Measurements from ENCODE around the gene DNAJC10. TPM values are rescaled to one million over a fixed set of nuclear protein-coding genes. Genes with fewer than 3 reads are reported as not detected.

Gene DNAJC10
- total RNA-seq, 1 donor from 2014 or later: 141 TPM

GRCh38 chr2:182724656-182725055, 8.6 kb downstream of the DNAJC10 start:
- Mint-ChIP-seq H3K9me3 (no peaks in the 10 kb centered on the region), H3K27ac (no peak overlapping the region), H3K36me3 (peaks cover 20% of the 10 kb centered on the region)

GRCh38 chr2:182726473-182726872, 10.4 kb downstream of the DNAJC10 start:
- no peak overlapping the region for H3K27ac Mint-ChIP-seq
- no peaks in the 10 kb centered on the region for H3K27me3 Mint-ChIP-seq (ENCODE audit: low read depth)
- no peak for TF ChIP-seq CTCF (IDR thresholded peaks at IDR 0.05; ENCODE audit: unreplicated experiment)
- H3K36me3 Mint-ChIP-seq: peaks cover 31% of the 10 kb centered on the region
- no peak overlapping the region for H3K4me3 Mint-ChIP-seq
- no peaks in the 10 kb centered on the region for H3K9me3 Mint-ChIP-seq
- H3K4me1 Mint-ChIP-seq: peaks cover 7% of the 10 kb centered on the region
- DNase-seq (ENCODE audit: low spot score in 2 of 2, unreplicated experiment in 2 of 2): no peak

More at GRCh38 chr2:182724656-182725055, 8.6 kb downstream of the DNAJC10 start:
- H3K4me1 Mint-ChIP-seq: peaks cover 7% of the 10 kb centered on the region
- no peaks in the 10 kb centered on the region for H3K27me3 Mint-ChIP-seq (ENCODE audit: low read depth)
- no peak for TF ChIP-seq CTCF (IDR thresholded peaks at IDR 0.05; ENCODE audit: unreplicated experiment)
- no peak for DNase-seq (ENCODE audit: low spot score in 2 of 2, unreplicated experiment in 2 of 2)
- H3K4me3 Mint-ChIP-seq: no peak overlapping the region

GRCh38 chr2:182728014-182728413, 12.0 kb downstream of the DNAJC10 start:
- DNase-seq (ENCODE audit: low spot score in 2 of 2, unreplicated experiment in 2 of 2): no peak
- Mint-ChIP-seq H3K4me3 (no peak overlapping the region), H3K9me3 (no peaks in the 10 kb centered on the region), H3K36me3 (peaks cover 44% of the 10 kb centered on the region), H3K27ac (no peak overlapping the region), H3K27me3 (ENCODE audit: low read depth) (no peaks in the 10 kb centered on the region), H3K4me1 (peaks cover 7% of the 10 kb centered on the region)
- no peak for TF ChIP-seq CTCF (IDR thresholded peaks at IDR 0.05; ENCODE audit: unreplicated experiment)

GRCh38 chr2:182729710-182730339, 13.8 kb downstream of the DNAJC10 start:
- no peak for TF ChIP-seq CTCF (IDR thresholded peaks at IDR 0.05; ENCODE audit: unreplicated experiment)
- Mint-ChIP-seq H3K4me3 (no peak overlapping the region), H3K36me3 (peaks cover 51% of the 10 kb centered on the region), H3K9me3 (no peaks in the 10 kb centered on the region), H3K4me1 (peaks cover 7% of the 10 kb centered on the region), H3K27ac (no peak overlapping the region), H3K27me3 (ENCODE audit: low read depth) (no peaks in the 10 kb centered on the region)
- DNase-seq (ENCODE audit: low spot score in 2 of 2, unreplicated experiment in 2 of 2): no peak

GRCh38 chr2:182730486-182730885, 14.4 kb downstream of the DNAJC10 start:
- peaks cover 7% of the 10 kb centered on the region for H3K4me1 Mint-ChIP-seq
- H3K27ac Mint-ChIP-seq: no peak overlapping the region
- H3K4me3 Mint-ChIP-seq: no peak overlapping the region
- H3K9me3 Mint-ChIP-seq: no peaks in the 10 kb centered on the region
- no peaks in the 10 kb centered on the region for H3K27me3 Mint-ChIP-seq (ENCODE audit: low read depth)
- TF ChIP-seq CTCF (IDR thresholded peaks at IDR 0.05; ENCODE audit: unreplicated experiment): no peak
- no peak for DNase-seq (ENCODE audit: low spot score in 2 of 2, unreplicated experiment in 2 of 2)
- H3K36me3 Mint-ChIP-seq: peaks cover 48% of the 10 kb centered on the region
